Raji (cell line): ENCODE results near the gene GNA14.

ENCODE experiments used
- POLR2A ChIP-seq: IDR thresholded peaks from 2 replicates; pipeline ENCODE4 v1.6.1; 2011; ENCODE audit warnings: low read depth, low read length, control low read depth; ENCODE audit not compliant: insufficient read depth

GNA14 gene

GRCh38 chr9:77433675-77434445 is 214.3 kb downstream of the GNA14 start:
- TF ChIP-seq POLR2A = no peak

GRCh38 chr9:77432053-77432452 is 216.1 kb downstream of the GNA14 start:
- no peak for TF ChIP-seq POLR2A

GRCh38 chr9:77429928-77430327 is 218.2 kb downstream of the GNA14 start:
- no peak for TF ChIP-seq POLR2A

DNA sequence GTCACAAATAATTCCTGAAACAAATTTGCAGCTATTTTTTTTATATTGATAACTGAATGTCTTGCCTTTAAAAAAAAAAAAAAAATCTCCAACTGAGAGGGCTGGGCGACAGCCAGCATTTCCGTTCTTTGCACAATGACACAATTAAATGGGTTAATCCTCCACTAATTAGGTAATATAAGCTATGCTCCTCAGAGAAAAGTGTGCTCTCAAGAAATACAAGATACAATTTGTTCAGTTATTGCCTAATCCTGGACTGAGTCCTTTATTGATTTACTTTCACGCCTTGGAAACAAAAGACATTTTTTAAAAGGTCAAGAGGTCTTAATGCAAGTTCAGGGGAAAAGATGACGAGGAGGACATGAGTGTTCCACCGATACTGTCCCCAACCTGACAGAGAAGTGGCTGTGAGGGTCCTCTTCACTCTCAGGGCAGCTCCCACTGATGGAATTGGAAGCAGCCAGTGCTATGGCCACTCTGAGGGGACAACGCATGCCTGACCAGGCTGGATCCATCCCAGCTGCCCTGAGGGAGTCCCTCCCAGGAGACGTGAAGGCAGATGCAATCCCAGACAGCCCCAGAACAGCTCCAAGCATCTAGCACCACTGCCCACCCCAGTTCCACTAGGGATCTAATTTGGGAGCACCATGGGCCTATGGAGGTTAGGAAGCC is 220.7 kb downstream of the GNA14 start:
- TF ChIP-seq POLR2A = no peak

DNA sequence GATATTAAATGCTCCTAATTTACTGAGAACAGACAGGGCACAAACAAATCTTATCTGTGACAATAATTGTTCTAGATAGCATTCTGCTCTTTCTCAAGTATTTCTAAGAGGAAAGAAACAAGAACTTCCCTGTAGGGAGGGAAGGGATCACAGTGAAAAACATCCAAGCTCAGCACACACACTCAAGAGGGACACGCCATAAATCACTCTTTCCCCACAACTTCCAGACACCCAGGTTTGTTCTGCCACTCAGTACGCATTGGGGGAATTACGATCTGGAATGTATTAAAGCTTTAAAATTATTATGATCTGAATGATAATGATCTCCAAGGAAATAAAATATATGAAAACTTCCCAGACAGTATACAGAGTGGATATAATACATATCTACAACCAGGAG is 221.4 kb downstream of the GNA14 start:
- no peak for TF ChIP-seq POLR2A

DNA sequence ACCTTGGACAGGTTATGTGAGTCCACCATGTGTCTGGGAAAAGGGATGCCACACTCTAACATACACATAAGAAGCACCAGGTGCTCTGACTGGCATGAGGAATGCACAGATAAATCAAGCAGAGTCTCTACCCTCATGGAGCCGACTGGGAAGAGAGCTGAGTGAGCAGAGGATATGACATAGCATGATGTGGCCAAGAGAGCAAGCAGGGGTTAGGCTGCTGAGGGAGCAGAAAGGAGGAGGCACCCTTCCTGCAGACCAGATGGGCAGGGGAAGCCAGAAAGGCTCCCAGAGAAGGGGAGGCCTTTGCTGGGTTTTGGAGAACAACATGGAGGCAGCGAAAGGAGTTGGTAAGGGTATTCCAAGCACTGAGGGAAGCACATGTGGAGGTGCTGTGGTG is 223.1 kb downstream of the GNA14 start:
- no peak for TF ChIP-seq POLR2A

DNA sequence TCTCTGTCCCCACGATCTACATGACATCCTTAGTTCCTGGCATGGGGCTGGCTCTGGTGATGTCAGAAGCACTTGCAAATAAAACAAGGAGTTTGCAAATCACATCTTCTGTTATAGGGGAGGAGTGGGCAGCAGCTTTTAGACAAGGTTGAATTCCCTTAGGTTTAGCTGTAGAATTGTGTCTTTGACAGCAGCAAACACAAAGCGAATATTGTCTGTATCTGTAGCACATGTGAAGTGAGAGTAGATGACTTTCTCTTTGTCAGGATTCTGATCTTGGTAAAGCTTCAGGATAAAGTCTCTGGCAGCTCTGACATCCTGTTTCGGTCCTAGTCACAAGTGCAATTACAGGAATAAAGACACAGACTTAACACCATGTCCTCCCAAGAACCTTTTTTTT is 224.3 kb downstream of the GNA14 start:
- no peak for TF ChIP-seq POLR2A

DNA sequence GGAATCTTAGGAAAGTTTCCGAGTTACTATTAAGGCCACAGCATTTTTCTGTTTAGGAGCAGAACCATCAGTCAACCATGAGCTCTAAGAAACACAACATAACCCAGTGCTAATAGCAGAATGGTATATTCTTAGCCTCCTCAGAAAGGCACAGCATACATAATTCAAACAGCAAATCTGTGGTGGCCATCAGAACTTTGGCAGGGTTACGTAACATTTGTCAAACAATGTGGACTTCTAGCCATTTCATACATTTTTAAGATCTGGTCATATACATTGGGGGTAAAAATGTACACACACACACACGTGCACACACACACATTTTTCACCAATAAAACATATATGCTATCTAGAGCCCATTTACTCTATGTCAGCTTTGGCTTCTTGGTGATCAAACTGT is 225.2 kb downstream of the GNA14 start:
- TF ChIP-seq POLR2A = no peak

- no peak for TF ChIP-seq POLR2A
Observed at GRCh38 chr9:77421506-77422265, 226.4 kb downstream of the GNA14 start.

- no peak for TF ChIP-seq POLR2A
Observed at GRCh38 chr9:77420641-77421040, 227.5 kb downstream of the GNA14 start.

DNA sequence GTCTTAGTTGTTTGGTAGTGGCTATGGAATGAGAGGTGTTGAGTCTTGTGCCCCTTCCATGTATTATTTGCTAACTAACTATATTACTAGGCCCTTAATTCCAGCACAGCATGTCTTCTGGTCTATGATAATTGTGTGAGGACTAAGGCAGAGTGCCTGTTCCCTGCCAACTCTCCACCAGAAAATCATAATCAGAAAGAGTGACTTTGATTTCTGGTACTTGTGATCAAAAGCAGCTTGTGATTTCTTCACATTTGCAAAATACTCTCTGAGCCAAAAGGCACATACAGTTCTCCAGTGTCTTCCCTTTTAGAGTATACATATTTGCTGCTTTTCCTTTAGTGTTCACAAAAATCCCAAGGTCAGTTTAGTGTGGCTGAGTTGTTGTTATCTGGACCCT is 229.9 kb downstream of the GNA14 start:
- TF ChIP-seq POLR2A = no peak

GRCh38 chr9:77417566-77417965 is 230.6 kb downstream of the GNA14 start:
- TF ChIP-seq POLR2A = no peak

- no peak for TF ChIP-seq POLR2A
Observed at GRCh38 chr9:77403239-77403638, 244.9 kb downstream of the GNA14 start.

- TF ChIP-seq POLR2A = no peak
Observed at GRCh38 chr9:77402286-77402685, 245.8 kb downstream of the GNA14 start.

- TF ChIP-seq POLR2A = no peak
Observed at GRCh38 chr9:77399964-77400363, 248.2 kb downstream of the GNA14 start.

DNA sequence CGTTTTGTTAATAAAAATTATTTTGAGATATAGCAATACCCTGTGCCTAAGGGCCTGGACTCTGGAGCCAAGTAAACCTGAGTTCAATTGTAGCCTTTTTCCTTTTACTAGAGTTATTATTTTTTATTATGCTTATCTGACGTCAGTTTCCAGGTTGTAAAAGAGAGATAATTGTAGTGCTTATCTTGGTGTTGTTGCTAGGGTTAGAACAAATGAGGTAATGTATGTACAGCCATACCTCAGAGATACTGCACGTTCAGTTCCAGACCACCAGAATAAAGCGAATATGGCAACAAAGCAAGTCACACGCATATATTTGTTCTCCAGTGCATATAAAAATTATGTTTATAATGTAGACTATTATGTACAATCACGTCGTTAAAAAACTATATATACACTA is 255.8 kb downstream of the GNA14 start:
- TF ChIP-seq POLR2A = no peak
